GM19463 (cell line): ENCODE results near the gene TMEM221.
A peak's percentile ranks its signal among the peaks of the same experiment; 100 is the strongest.

Source experiments
- ATAC-seq: cut with Tn5 transposase; IDR thresholded peaks from one replicate; pipeline ENCODE4 v1.9.1; 2021; ENCODE audit warnings: mild to moderate bottlenecking, moderate library complexity; ENCODE audit not compliant: unreplicated experiment

Gene TMEM221

GRCh38 chr19:17406887-17407196 is 41.6 kb downstream of the TMEM221 start:
- ATAC-seq, result no peak

- ATAC-seq, result no peak
Measured at GRCh38 chr19:17406046-17406886, 42.2 kb downstream of the TMEM221 start.

DNA sequence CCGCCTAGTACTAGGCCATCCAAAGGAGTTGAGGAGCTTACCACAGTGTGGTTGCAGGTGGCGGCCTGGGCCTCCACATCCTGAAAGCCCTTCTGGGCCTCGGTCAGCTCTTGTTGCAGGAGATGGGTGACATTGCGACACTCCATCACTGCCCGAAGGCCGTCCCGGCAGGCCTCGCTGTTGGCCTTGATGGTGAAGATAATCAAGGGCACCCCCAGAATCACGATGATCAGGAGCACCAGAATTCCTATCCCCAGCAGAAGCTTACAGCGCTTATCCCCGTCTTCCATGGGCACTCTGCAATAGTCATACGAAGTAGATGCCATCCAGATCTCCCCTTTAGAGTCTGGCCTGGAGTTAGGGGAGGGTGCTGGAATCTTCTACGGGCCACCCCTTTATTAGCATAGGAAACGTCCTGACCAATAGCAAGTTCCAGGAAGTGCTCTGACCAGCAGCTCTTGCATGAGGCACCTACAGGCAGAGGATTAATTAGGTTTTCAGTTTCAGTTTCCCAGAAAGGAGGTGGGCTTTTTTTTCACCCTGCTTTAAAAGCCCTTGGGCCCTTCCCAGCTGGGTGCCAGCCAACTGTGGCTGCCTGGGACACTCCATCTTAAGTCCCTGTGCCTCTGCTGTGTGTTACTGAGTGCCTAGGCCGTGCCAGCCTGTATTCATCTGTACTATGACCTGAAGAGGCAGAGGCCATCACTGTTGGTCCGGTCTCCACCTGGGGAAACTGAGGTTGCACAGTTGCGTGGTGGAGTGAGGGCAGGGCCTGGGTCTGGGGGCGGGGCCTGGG is 43.0 kb downstream of the TMEM221 start, which contains the start of gene BST2:
Gene BST2 (minus strand): TSS at position 381 of the 796 bp plus-strand sequence. CDS start 55 bp downstream, at position 326.
- ATAC-seq, result peak; percentile 80

GRCh38 chr19:17404621-17405249 is 43.7 kb downstream of the TMEM221 start:
- peak; percentile 15 for ATAC-seq

DNA sequence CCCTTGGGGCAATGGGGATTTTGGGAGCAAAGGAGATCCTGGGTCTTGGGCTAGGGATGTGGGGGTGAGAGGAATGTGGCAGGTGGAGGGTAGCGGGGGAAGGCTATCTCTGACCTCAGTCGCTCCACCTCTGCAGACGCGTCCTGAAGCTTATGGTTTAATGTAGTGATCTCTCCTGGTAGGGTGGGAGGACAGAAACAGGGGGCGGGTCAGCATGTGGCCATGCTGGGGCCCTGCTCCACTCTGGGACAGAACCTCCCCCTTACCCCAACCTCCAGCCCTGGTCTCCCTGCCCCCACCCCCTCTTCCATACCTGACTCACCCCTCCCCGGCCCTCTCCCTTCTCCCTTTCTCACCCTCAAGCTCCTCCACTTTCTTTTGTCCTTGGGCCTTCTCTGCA is 44.5 kb downstream of the TMEM221 start:
- no peak for ATAC-seq

GRCh38 chr19:17402982-17403855 is 45.2 kb downstream of the TMEM221 start:
- ATAC-seq, result no peak

DNA sequence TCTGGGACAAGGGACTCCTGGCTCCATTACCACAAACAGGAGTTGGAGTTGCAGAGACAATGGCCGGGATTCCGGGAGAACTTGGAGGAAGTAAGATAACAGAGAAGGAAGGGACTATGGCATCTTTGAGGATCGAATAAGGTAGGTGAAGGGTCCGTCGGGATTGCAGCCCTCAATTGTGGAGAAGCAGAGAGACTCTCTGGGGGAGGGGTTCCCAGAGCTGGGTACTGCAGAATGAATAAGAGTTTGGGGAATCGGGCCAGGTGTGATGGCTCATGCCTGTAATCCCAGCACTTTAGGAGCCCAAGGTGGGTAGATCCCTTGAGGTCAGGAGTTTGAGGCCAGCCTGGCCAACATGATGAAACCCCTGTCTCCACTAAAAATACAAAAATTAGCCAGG is 46.8 kb downstream of the TMEM221 start:
- ATAC-seq, result no peak

- ATAC-seq, result no peak
Measured at GRCh38 chr19:17398902-17399527, 49.5 kb downstream of the TMEM221 start.

DNA sequence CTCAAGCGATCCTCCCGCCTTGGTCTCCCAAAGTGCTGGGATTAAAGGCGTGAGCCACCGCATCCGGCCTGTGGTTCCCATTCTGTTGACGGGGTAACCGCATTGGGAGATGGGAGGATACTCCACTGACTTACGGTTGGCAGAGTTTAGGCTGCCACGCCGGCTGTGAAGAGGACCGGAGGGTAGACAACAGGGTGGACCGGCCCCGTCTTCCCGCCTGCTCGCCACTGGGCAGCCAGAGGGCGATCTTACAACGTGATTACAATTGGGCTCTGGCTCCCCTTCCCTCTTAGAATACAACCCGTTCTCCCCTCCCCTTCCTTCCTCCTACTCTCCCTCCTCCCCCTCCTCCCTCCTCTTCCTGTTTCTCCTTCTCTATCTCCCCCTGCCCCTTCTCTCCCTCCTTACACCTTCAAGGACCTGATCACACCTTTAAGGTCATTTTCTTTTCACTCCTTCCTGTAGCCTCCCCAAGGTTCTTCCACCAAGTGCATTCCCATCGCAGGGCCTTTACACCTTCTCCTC is 53.5 kb downstream of the TMEM221 start:
- no peak for ATAC-seq

DNA sequence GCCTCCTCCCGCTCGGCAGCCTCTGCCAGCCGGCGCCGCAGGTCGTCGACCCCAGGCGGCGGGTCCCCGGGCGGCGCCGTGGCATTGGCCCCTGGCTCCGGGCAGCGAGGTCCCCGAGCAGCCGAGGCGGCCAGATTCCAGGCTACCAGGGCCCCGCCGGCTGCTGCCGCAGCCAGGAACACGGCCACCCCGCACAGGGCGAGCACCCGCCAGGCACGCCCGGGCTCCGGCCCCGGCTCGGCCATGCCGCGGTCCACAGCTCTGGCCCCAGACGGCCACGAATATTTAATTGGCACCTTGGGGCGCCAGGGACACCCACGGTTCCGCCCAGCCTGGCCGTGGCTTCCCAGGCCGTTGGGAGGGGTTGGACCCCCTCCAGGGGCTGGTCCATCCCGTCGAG is 54.6 kb downstream of the TMEM221 start, which contains the start of gene CCDC194:
Gene CCDC194 (minus strand): TSS at position 283 of the 400 bp plus-strand sequence. CDS start 38 bp downstream, at position 245.
- ATAC-seq, result no peak

DNA sequence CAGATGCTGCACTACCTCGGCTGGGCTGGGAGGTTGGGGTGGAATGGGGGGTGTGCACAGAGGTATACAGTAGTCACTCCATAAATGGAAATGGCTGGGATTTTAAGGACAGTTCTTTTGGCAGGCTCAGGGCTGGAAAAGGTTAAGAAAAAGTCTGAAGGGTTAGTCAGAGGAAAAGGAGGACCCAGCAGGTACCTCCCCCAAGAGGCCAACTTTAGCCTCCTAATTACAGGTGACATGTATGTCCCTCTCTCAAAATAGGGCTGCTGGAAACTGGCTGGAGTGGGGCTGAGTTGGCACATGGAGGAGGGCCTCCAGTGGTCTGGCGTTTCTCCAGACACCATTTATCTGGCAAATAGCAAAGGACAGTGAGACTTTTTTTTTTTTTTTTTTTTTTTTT is 55.5 kb downstream of the TMEM221 start:
- ATAC-seq, result no peak

DNA sequence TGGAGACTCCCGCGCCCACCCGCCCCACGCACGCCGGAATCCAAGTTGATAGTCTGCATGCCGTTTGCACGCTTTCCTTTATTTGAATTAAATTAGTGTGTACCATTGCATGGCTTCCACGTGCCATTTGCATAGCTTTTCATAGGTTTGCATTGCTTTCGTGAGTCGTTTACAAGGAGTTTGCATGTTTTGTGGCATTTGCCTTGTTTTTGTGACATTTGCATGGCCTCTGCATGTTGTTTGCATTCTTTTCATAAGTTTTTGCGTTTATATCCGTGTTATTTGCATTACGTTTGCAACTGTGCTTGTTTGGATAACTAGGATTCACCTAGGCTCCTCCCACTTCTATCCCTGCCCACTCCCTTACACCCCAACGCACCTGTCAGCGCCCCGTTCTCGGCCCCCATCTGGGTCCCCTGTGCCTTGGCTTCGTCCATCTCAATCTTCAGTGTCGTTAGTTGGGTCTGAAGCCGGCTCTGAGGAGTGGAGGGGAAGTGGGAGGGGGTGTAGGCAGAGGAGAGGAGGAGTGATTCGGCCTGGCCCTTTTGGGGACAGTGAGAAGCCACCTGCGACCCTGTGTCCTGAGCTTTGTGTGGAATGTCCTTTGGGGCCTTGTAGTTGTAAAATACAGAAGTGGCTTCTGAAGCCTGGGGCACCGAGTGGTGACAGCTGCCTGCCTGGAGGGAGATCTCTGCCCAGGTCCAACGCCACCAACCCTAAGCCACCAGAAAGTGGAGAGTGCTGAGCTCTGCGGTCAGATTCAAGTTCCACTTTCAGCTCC is 56.9 kb downstream of the TMEM221 start:
- ATAC-seq, result no peak

GRCh38 chr19:17390665-17391370 is 57.6 kb downstream of the TMEM221 start:
- ATAC-seq, result peak; percentile 94

GRCh38 chr19:17389957-17390664 is 58.4 kb downstream of the TMEM221 start:
- no peak for ATAC-seq

- ATAC-seq, result no peak
Measured at GRCh38 chr19:17389288-17389687, 59.2 kb downstream of the TMEM221 start.

DNA sequence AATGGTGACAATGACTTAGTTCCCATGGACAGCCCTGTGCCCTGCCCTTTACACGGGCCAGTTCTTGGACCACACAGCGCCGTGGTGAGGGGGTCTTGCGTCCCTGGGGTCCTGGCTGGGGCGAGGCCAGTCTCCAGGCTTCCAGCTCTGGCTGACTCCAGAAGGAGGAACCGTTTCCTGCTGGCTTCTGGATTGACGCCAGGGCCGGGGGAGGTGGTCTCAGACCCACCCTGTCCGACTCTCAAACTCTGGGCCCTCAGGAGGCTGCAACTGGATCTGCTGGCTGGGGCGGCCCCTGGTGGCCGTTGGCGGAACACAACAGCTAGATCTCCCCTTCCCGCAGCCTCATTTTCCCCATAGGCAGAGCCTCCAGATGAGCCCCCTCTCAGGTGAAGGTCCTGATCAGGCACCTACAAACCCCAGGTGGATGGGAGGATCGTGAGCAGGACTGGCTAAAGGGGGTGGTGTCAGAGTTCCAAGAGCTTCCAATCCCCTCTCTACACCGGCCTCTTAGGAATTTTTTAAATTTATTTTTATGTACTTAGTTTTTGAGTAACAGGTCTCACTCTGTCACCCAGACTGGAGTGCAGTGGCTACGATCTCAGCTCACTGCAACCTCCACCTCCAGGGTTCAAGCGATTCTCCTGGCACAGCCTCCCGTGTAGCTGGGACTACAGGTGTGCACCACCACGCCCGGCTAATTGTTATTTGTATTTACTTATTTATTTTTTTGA is 62.4 kb downstream of the TMEM221 start:
- ATAC-seq, result no peak
